Endothelial cell of umbilical vein (primary cell): Measurements from ENCODE around the gene RPL38. TPM values are rescaled to one million over a fixed set of nuclear protein-coding genes. Genes with fewer than 3 reads are reported as not detected.

Experiments used
- BruUV-seq: library from RNA; stranded (reverse); fragments of 400-500 nt; replicated peaks from 2 replicates; lab custom pipeline; 2021; lab: Mats Ljungman, UMichigan
- CTCF ChIA-PET: fragments of 300-600, 350-600 bp; sonication (Branson Sonifier 250); formaldehyde crosslinking; loops from one replicate; lab custom pipeline; 2021; ENCODE audit warnings: antibody characterized with exemption, inconsistent platforms; lab: Charles Lee
- POLR2A ChIA-PET: fragments of 300-600, 350-600 bp; sonication (Branson Sonifier 250); formaldehyde crosslinking; loops from one replicate; lab custom pipeline; 2021; ENCODE audit warnings: antibody characterized with exemption, inconsistent platforms; lab: Charles Lee
- DNase-seq: peaks from one replicate; pipeline ENCODE4 v3.0.0-alpha.2; 2011; ENCODE audit warnings: low read depth, low spot score
- FAIRE-seq: peaks from 2 replicates; lab custom pipeline; 2011; peaks lifted over from hg19 to GRCh38; lab: Jason Lieb, UNC
- H2AFZ ChIP-seq: 2 replicates; pipeline ENCODE4 v1.6.0; 2012; ENCODE audit warnings: low read depth, low read length, control low read depth, inconsistent platforms
- H3K27ac ChIP-seq: 2 replicates; pipeline ENCODE4 v1.5.1; 2011; ENCODE audit warnings: low read depth, mild to moderate bottlenecking, control low read depth, low read length, moderate library complexity; ENCODE audit not compliant: insufficient read depth
- H3K27me3 ChIP-seq, 2 experiments: 2 replicates each; pipeline versions ENCODE4 v1.6.0 to v1.6.1; 2011; ENCODE audit warnings: low read length in 2 of 2, mixed read lengths in 1 of 2; ENCODE audit not compliant: control insufficient read depth in 2 of 2, insufficient read depth in 2 of 2
- H3K36me3 ChIP-seq, 2 experiments: 2 replicates in 1 of 2; 3 replicates in 1 of 2; pipeline ENCODE4 v1.5.1; 2011; ENCODE audit warnings: low read length in 2 of 2, mild to moderate bottlenecking in 1 of 2, moderate library complexity in 1 of 2; ENCODE audit not compliant: control insufficient read depth in 2 of 2, insufficient read depth in 2 of 2; ENCODE audit errors: extremely low read depth in 1 of 2
- H3K4me1 ChIP-seq: 3 replicates; pipeline ENCODE4 v1.5.1; 2011; ENCODE audit warnings: mild to moderate bottlenecking, low read length; ENCODE audit not compliant: control insufficient read depth, insufficient read depth; ENCODE audit errors: extremely low read depth
- H3K4me2 ChIP-seq: 2 replicates; pipeline ENCODE4 v1.6.1; 2011; ENCODE audit warnings: low read length, control low read depth, mixed read lengths; ENCODE audit not compliant: insufficient read depth
- H3K4me3 ChIP-seq, 3 experiments: fragments of 200-600 bp in 1 of 3; sonication (generic), shearing (Covaris generic) in 1 of 3; replicated peaks in 1 of 3; 2 replicates each; pipeline ENCODE4 v1.5.1; 2011 to 2016; ENCODE audit warnings: control low read depth in 3 of 3, low read length in 3 of 3, mild to moderate bottlenecking in 2 of 3, inconsistent platforms in 1 of 3, low read depth in 1 of 3, moderate library complexity in 1 of 3; ENCODE audit not compliant: insufficient read depth in 1 of 3
- H3K79me2 ChIP-seq: 2 replicates; pipeline ENCODE4 v1.6.0; 2012; ENCODE audit warnings: low read length, inconsistent platforms; ENCODE audit not compliant: control insufficient read depth, insufficient read depth
- H3K9ac ChIP-seq: replicated peaks from 2 replicates; pipeline ENCODE3; 2011; ENCODE audit warnings: low read length, control low read depth; ENCODE audit not compliant: insufficient read depth; ENCODE audit errors: extremely low read depth
- H3K9me1 ChIP-seq: replicated peaks from 3 replicates; pipeline ENCODE4 v1.6.0; 2011; ENCODE audit warnings: mild to moderate bottlenecking, low read length; ENCODE audit not compliant: control insufficient read depth, insufficient read depth; ENCODE audit errors: extremely low read depth
- H3K9me3 ChIP-seq: replicated peaks from 2 replicates; pipeline ENCODE4 v1.5.1; 2012; ENCODE audit warnings: low read length, inconsistent platforms; ENCODE audit not compliant: control insufficient read depth, insufficient read depth
- H4K20me1 ChIP-seq: replicated peaks from 2 replicates; pipeline ENCODE3; 2011; ENCODE audit warnings: mild to moderate bottlenecking, low read length; ENCODE audit not compliant: control insufficient read depth, insufficient read depth; ENCODE audit errors: extremely low read depth
- CTCF ChIP-seq, 2 donors: IDR thresholded peaks; 1 replicate in 1 of 2; 2 replicates in 1 of 2; pipeline ENCODE4 v1.5.1; 2011; ENCODE audit warnings: low read length in 2 of 2, mild to moderate bottlenecking in 2 of 2, moderate library complexity in 2 of 2, control low read depth in 1 of 2, inconsistent platforms in 1 of 2, low read depth in 1 of 2; ENCODE audit not compliant: insufficient read depth in 1 of 2; ENCODE audit errors: extremely low read depth in 1 of 2
- EZH2 ChIP-seq: IDR thresholded peaks from 2 replicates; pipeline ENCODE4 v1.6.1; 2012; ENCODE audit warnings: borderline replicate concordance, low read depth, mild to moderate bottlenecking, moderate library complexity, low read length, inconsistent platforms; ENCODE audit not compliant: severe bottlenecking
- FOS ChIP-seq: IDR thresholded peaks from 2 replicates; pipeline ENCODE4 v1.6.1; 2011; ENCODE audit warnings: mild to moderate bottlenecking, low read length, moderate library complexity, borderline replicate concordance; ENCODE audit not compliant: insufficient read depth
- GATA2 ChIP-seq: IDR thresholded peaks from 2 replicates; pipeline ENCODE4 v1.7.0; 2011; ENCODE audit warnings: low read depth, mild to moderate bottlenecking, moderate library complexity, mixed read lengths, low read length; ENCODE audit not compliant: insufficient read length, insufficient read depth
- JUN ChIP-seq: IDR thresholded peaks from 2 replicates; pipeline ENCODE4 v1.6.1; 2011; ENCODE audit warnings: borderline replicate concordance, low read depth; ENCODE audit not compliant: insufficient read length, insufficient read depth
- MAX ChIP-seq: IDR thresholded peaks from 2 replicates; pipeline ENCODE4 v1.6.1; 2011; ENCODE audit not compliant: insufficient read depth, insufficient read length
- MYC ChIP-seq: IDR thresholded peaks from one replicate; pipeline ENCODE4 v1.6.1; 2011; ENCODE audit warnings: mild to moderate bottlenecking, low read depth, low read length
- POLR2A ChIP-seq: IDR thresholded peaks from 2 replicates; pipeline ENCODE4 v1.6.1; 2012; ENCODE audit warnings: low read depth, mild to moderate bottlenecking, control low read depth, low read length
- POLR2AphosphoS5 ChIP-seq: IDR thresholded peaks from 2 replicates; pipeline ENCODE4 v1.6.1; 2012; ENCODE audit warnings: low read depth, mild to moderate bottlenecking, control low read depth, low read length, moderate library complexity; ENCODE audit not compliant: insufficient read depth
- dilution Hi-C: fragments of 300-500 bp; cut with MboI; formaldehyde crosslinking; loops from one replicate; pipeline ENCODE4 v1.15.0; 2019; ENCODE audit warnings: low sequenced_read_pairs; ENCODE audit not compliant: extremely low pct_ligation_motif_present
- intact Hi-C: fragments of 100-400 bp; cut with micrococcal nuclease; formaldehyde crosslinking; loops from one replicate; pipeline ENCODE4 v1.10.0; 2022
- polyA plus RNA-seq, 4 experiments: library from polyadenylated mRNA; depleted of rRNA in 3 of 4; stranded (reverse) in 3 of 4; unstranded in 1 of 4; fragments of >200 nt; gene quantifications; 2 replicates each; pipeline versions ENCODE4 v1.2.1 to v1.2.3, GENCODE V29; 2011 to 2012; ENCODE audit warnings: missing spikeins in 1 of 4
- total RNA-seq: library from RNA; stranded (reverse); gene quantifications from 2 replicates; pipeline ENCODE4 v1.2.3, GENCODE V29; 2021

Gene RPL38
- total and polyA plus RNA-seq, 2 donors (not counting 3 experiments of a cell fraction or from before 2014, with no cell fraction given): 256 to 1,006 TPM

- intact Hi-C loops: loop anchor here (1.0 to 5.0 kb wide), 4 partner anchors 11 to 240 kb away; partner anchors contain the start of genes GPR142 and RPL38
- BruUV-seq: no TSS peak
- no peak overlapping the region for H3K27ac ChIP-seq
- H2AFZ ChIP-seq: no peak overlapping the region
- no peaks in the 10 kb centered on the region for H4K20me1 ChIP-seq
- TF ChIP-seq EZH2: no peak
- TF ChIP-seq FOS: no peak
- TF ChIP-seq MAX: no peak
- no peak for TF ChIP-seq CTCF (IDR thresholded peaks at IDR 0.05; ENCODE audit: extremely low read depth in 1 of 2, insufficient read depth in 1 of 2, low read depth in 1 of 2, low read length in 2 of 2)
- no peak for TF ChIP-seq GATA2
- no peak for TF ChIP-seq POLR2AphosphoS5
- no peak for TF ChIP-seq MYC
- no peak for TF ChIP-seq POLR2A
- TF ChIP-seq JUN: no peak
- no peaks in the 10 kb centered on the region for H3K9me3 ChIP-seq
- peaks cover 10 to 12% of the 10 kb centered on the region in 2 experiments for H3K36me3 ChIP-seq
- FAIRE-seq (no peak), DNase-seq (no peak)
- POLR2A ChIA-PET: interaction anchor here (1.4 to 1.5 kb wide), 2 partner anchors 10 to 11 kb away, joined by 6 to 7 read pairs; partner anchors contain the start of gene RPL38
- no peak overlapping the region for H3K9ac ChIP-seq
- CTCF ChIA-PET: interaction anchor here (1.0 to 1.5 kb wide), 8 partner anchors 11 to 784 kb away, joined by 3 to 34 read pairs (median 5); partner anchors contain the start of gene RPL38
- peaks cover 17% of the 10 kb centered on the region for H3K4me1 ChIP-seq
- no peaks in the 10 kb centered on the region for H3K79me2 ChIP-seq
- H3K4me2 ChIP-seq: no peak overlapping the region
- H3K4me3 ChIP-seq: peak overlapping the region in 1 of 3 experiments; percentile 36
- H3K27me3 ChIP-seq: no peaks in the 10 kb centered on the region
- dilution Hi-C loops: no loop called here
- H3K9me1 ChIP-seq: no peaks in the 10 kb centered on the region
These were observed 10.4 kb downstream of the RPL38 start for GRCh38 chr17:74213861-74214391.
